D341Med (cell line): ENCODE measurements around the gene SMAD6.

ENCODE experiments used
- DNase-seq: peaks from one replicate; pipeline ENCODE4 v3.0.0; 2012; ENCODE audit warnings: low spot score

Gene SMAD6

DNA sequence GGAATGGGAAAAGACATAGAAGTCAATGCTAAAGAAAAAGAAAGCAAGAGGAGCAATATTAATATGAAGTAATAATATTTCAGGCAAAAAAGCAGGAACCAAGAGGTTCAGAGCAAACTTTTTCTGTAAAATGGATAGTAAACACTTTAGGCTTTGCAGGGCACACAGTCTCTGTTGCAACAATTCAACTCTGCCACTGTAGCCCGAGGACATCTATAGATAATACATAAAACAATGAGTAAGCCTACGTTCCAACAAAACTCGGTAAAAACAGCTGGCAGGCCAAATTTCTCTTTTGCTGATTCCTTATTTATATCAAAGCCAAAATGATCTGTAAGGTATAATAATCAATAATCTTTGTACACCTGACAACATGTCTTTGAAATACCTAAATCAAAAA, 56.8 kb downstream of the SMAD6 start:
- DNase-seq = no peak

DNA sequence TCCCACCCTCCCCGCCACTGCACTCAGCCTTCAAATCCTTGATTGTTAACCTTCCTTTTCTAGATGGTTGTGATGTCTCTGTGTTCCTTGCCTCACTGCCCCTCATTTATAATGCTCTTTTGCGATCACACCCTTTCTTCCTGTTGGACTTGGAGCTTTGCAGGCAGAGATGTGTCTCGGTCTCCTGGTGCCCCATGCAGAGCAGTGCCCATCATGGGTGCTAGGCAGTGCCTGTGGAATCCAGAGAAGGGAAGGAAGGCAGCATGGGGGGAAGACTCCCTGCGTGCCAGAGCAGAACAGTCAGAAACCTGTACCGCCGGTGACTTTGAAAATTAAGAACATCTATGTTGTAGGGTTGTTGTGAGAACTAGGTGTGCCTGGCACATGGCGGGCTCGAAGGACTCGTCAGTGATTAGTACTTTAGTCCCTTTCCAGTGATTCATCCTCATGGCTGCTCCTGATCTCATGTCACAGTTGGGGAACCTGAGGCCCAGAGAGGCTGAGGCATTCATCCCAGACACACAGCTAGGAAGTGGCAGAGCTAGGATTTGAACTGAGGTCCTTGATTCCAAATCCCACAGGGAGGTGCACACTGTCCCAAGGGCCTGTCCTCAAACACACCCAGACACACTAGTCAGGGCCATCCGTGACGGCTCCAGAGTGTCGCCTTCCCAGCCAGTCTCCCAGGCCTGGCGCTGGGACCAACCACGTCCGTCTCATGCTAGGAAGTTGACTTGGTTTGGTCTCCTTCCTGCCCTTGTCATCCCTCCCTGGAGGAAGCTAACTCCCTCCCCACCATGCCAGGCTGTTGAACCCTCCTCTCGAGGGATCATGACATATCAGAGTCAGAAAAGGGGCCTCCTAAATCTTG, 58.3 kb downstream of the SMAD6 start:
- no peak for DNase-seq

DNA sequence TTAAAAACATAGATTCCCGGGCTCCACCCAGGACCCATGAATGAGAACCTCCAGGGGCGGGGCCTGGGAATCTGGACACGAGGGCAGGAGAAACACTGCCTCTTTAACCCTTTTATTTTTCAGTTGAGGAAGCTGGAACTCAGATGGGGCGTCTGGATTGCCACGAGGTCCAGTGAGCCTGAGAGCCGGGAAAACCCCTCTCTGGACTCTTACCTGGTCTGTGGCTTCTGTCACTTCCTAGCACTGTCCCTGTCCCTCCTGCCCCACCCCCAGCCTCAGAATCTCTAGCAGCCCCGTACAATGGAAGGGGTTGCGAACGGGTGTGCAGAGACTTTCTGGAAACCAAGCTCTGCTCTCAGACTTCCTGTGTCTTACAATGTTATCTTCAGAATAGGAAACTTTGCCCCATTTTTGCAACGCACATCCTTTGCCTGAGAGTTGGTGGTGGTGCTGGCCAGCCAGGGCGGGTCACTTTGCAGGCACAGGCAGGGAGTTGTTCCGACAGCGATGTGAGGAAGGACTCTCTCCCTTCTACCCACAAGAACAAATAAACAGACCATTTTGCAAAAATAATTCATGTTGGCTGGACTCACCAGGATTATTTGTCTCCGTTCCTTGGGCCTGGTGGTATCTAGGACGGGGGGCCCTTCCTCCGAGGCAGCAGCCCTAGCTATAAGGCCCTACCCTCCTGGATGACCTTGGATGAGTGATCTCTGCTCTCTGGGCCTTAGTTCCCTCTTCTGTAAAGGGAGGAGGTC, 59.1 kb downstream of the SMAD6 start:
- no peak for DNase-seq

DNA sequence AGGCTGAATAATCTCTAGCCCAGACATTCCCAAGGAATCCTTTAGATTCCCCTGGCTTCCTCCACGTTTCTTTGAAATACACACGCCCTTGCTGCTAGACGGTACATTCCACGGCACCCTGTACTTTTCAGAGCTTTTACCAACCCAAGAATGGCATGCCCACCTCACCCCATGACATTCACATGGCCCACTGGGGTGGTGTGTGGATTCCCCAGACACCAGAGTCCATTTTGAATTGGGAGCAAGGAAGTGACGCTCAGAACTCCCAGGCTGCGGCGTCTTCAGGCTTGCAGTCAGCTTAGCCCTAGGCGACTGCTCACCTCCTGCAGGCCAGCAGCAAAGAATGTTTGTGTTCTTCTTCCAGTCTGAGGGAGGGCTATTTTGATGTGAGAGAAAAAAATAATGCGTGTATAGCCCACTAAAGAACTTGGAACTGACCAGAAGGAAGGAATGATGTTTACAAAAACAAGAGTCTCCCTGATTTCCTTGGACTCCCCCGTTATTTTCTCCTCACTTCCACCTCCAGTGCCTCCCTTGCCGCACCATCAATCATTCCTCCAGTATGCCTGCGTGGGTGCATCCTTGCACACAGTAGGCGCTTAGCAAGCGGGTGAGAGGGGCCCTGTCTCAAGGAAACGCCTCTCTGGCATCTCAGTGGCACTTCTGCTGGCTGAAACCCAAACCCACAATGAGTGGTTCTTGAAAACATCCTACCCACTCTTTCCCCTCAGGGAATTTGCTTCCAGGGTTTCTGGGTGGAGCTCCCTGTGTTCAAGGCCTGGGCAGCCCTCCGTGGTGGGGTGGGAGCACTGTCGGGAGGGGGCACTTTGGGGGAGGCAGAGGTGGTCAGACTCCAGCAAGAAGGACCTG, 59.9 kb downstream of the SMAD6 start:
- no peak for DNase-seq

DNA sequence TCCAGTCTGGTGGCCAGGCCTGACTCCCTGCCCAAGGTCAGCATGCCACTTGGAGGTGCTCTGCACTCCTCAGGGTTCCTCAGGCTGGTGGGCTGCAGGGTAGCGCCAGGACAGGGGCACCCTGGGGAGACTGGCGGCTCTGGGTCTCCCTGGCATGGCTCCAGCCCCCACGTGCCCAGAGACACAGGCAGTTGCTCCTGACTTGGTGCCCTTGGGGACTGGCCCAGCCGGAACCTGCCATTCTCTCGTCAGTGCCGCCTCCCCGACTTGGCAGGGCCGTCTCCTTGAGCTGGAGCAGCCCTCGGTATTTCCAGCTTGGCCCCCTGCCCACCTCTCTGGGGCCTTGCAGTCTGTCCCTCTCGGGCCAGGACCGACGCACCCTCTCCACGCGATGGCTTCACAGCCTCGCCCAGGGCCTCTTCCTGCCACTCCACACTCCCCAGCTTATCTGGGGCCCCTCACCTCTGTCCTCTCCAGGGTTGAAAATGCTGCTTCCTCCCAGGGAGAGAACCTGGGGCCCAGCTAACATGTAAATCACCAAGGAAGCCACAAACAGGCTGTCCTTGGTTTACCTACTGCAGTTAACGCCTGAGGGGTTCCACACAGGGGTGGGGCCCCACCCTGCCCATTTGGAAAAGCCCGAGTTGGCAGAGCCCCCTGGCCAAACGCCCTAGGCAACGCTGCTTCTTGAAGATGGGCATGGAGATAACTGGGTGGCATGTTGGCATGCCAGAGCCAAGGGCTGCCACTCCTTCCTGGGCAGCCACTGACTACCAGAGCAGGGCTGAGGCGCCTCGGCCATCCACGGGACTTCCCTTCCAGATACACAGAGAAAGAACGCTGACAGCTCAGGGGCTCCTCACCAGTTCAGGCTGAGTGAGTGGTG, 61.4 kb downstream of the SMAD6 start:
- no peak for DNase-seq

DNA sequence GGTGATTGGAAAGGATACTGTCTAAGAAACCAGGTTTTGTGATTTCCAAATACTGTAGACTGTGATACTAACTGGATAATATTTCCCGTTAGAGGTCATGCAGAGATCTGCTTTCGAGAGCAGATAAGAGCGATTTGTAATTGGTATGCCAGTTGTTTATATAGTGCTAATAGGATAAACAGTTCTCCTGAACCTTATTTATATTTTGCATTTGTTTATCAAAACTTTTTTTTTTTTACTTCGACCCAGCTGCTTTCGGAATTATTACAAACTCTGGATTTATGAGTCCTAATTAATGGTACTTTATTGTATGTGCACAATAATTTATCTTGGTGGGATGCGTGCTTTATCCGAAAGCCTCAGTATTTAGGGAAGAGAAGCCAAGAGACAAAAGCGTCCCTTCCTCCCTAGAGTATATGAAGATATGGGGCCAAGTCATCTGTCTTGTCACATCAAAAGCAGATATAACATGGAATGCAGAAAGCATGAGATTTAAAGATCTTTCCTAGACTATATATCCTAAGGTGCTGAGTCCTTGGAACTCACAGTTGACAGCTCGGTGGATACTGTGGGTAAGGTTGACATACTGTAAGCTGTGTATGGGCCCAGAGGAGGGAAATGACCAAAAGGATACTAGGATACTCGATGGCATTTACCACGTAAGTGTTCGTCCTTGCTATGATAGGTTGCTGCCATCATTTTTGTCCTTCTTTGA, 62.2 kb downstream of the SMAD6 start:
- no peak for DNase-seq

DNA sequence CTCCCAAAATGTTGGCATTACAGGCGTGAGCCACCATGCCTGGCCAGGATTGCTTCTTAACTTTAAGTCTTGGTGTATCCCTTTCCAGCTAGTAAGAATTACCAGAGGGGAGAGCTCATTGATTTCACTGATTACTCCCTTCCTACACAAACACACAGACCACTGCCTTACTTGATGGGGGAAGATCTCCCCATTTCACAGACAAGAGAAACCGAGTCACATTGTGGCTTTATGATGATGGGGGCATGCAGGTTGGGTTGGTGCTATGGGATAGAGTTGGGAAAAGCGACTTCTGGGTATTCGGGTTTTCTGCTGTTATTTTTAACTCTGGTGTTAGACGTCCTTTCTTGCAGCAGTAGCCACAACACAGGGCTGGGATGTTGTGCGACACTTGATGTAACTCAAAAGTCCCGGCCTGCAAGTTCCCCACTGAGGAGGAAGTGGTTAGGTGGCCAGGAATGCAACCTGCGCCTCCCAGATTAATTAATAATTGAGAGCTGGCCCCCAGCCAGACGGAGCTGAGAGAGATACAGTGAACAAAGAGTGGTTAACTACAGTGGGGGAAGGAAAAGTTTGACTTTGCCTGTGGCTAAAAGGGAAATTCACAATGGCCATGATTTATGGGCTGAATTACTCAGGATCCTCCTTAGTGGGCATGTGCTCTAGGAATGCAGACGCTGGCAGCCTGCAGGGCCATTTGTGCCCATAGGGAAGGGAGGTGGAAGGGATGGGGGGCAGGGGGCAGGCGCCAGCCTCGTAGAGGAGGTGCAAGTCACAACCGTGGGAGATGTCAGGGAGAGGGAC, 63.6 kb downstream of the SMAD6 start:
- no peak for DNase-seq

DNA sequence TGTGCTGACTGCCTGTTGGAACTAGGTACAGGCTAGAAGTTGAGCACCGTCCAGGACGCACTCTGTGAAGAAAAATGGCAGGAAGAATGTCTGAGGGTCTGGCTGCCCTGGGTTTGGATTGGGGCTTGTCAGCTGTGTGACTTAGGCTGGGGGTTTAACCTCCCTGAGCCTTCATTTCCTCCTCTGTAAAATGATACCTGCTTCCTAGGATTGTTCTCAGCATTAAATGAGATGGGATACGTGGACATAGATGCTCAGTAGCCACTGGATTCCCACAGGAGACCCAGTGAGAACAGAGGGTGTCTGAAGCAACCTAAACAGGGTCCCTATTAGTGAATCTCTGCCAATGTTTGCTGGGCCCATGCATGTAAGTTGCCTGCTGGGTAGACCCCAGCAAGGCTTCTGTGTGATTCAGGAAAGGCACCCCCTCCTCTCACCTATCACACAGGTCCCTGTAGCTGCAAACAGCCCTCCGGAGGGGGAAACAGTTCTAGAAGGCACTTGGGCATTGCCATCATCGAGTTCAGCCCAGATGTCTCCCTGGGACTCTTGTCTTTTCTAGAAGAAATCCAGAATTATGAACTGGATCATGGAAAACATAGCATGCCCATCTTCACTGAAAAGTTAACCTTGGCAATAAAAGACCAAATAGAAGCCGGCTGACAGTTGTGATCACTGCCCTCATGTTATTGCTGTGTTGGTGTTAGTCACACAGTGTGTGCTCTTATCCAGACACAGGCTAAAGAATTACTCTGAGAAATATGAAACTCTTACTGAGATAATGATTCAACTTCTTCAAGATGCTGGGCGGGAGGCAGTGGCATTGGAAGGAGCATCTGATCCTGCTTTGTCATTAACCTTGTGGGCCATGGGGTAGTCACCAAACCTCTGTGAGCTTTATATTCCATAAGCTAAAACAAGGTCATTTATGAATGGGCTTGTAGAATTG, 64.5 kb downstream of the SMAD6 start:
- no peak for DNase-seq

DNA sequence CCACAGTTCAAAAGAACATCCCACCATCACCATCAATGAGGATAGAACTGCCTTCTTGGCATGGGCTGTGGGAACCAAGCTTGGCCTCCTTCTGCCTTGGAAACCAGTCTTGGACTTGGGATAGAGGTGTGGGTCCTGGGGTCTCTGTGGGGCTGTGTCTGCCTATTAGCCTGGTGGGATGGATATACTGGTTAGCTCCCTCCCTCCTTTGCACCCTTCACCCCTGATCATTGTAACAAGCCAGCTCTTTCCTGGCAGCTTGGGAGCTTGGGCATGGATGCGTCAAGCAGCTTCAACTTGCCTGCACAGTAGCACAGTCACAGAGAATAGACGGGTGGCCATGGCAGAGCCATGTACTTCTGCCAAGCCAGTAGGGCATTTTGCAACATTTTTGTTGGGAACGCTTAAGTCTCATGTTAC, 65.2 kb downstream of the SMAD6 start:
- DNase-seq = no peak

DNA sequence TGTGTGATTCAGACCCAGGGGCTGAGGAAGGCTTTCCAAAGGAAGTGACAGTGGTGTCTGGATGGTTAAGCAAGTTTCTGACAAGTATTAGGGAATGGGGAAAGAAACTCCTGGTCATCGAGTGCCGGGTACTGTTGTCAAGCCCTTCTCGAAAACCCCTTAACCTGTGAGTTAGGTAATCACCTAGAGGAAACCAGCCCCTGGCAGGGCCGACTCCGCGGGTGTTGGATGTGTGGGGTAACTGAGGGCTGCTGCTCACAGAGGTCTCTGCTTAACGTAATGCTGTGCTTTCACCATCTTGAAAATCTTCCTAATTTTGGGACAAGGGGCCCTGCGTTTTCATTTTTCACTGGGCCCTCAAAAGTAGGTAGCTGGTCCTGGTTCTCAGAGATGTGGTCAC, 67.0 kb downstream of the SMAD6 start:
- DNase-seq = no peak

DNA sequence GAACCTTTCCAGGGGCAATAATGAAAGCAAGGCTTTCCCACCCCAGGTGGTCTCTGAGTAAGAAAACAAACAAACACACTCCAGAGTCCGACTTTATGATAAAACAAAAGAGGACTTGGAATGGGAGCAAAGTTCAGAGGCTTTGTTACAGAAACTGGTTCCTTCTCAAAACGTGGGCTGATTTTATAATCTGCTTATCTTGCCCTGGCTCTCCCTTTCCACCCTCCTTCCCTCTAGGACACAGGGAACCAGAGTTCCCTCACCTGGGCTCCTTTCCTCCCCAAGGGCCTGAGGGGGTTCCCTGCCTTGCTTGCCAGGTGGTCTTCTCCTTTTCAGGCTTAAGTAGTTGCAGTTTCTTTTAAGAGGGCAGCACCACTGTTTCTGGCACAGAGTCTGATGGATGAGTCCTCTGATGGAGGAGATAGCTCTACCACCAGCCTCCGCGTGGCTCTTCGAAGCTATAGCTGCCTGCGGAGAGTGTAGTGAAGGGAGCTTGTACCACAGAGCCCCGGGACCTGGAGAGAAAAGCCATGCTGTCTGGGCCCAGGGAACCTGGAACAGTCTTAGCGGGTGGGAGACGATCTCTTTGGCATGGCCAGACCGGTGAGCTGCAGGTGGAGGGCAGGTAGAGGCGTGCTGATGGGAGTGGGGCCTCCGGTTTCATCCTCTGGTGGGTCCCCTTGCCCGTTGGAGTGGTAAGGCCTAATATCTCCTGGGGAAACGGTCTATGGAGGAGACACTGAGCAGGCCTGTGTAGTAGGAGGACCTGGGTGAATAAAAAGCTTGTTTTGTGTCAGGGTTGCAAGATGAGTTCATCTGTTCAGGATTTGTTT, 68.7 kb downstream of the SMAD6 start:
- DNase-seq = no peak

DNA sequence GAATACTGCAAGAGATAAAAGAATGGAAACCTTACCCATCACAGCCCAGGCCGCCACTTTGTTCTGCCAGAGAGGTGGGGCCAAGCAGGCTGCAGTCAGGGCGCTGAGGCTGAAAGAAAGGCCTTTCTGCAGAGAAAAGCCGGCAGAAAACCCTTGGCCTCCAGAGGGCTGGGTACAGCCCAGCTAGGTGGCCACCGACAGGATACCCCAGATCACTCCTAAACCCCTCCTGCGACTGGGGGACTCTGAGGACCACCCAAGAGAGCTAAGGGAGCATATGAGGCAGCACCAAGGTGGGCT, 69.3 kb downstream of the SMAD6 start:
- DNase-seq = no peak

DNA sequence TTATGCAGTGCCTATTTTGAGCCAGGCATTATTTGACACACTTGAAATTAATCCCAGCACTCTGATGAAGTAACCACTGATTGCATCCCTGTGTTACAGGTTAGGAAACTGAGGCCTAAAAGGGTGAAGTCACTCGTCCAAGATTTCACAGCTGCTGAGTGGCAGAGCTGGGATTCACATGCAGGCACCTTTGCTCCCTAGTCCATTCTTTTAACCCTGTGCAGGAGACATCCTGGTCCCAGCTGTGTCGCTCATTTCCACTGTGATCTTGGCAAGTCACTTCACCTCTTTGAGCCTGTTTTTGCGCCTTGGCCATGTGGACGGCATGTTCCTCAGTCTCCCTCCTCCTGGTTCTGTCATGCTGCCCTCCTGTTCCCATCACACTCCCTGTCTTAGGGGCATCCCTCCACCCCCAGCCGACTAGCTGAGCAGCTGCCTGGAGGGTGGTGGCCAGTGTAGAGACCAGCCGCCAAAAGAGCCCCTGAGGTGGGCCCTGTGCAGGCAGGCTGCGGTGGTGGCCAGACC, 70.6 kb downstream of the SMAD6 start:
- DNase-seq = no peak

DNA sequence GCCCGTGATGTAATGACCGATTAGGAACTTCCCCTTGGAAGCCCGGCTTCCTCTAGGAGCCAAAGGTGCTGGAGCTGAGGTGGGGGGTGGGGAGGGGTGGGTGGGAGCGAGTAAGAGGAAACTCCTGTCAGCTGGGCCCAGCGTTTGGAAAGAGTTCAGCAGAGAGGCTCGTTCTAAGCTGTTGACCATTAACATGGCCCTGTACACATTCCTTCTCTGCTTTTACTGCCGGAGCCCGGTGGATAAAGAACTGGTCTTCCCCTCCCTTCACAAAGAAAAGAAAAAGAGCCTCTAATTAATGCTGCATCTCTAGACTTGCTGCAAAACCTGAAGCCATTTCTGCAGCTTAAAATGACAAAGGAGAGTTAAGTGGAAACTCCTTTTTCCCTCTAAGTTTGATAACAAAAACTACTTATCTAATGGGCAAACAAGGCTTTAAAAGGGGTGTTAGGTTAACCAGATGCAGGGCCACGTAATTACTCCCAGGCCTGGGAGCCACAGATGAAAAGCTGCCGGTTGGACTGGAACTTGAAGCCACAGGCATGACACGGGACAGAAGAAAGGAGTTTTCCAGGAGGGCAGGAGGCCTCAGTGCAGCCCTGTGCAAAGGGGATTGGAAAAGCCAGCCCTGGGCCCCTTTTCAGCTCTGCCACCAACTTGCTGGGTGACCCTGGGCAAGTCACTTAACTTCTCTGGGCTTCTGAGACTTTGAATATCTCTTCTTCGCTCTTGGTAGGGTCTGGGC, 71.3 kb downstream of the SMAD6 start:
- no peak for DNase-seq

DNA sequence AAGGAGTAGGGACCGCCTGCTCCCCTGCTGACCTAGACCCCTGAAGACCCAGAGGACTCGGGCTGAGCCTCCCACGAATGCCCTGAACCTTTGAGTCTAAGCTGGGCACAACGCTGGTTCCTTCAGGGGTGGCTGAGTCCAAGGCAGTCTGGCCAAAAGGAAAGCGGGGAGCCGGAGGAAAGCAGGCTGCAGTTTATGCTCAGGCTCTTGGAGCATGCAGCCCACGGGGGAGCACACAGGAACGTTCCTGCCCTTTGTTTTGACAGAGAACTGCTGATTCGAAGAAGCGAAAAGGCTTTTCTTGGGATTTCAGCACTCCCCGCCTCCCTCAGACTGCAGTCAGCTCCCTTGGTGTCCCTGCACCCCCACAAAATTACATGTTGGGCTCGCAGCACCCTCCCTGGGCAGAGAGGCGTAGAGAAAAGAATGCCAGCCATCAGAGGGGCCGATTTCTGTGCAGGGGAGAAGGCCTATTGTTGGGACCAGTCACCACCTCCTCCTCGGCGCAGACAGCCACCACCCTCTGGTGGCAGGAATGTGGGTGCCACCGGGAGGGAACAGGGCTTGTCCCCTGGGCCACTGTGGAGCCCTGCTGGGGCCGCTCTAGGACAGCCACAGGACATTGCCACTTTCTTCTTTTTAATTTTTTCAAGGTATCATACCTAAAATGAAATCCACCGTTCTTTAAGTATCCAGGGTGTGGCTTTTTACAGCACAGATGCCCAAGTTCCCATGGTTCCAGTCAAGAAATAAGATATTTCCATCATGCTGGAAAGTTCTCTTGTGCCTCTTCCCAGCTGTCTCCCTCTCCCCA, 72.2 kb downstream of the SMAD6 start:
- peak; percentile 93 for DNase-seq
